CD4-positive, alpha-beta T cell treated with Interleukin-4 for 1 hour (primary cell): ENCODE measurements around the gene DDX20.

Experiments used
- DNase-seq, 2 donors: peaks; one replicate each; pipeline ENCODE4 v3.0.0-alpha.2; 2020 to 2022

DDX20 gene, protein sequence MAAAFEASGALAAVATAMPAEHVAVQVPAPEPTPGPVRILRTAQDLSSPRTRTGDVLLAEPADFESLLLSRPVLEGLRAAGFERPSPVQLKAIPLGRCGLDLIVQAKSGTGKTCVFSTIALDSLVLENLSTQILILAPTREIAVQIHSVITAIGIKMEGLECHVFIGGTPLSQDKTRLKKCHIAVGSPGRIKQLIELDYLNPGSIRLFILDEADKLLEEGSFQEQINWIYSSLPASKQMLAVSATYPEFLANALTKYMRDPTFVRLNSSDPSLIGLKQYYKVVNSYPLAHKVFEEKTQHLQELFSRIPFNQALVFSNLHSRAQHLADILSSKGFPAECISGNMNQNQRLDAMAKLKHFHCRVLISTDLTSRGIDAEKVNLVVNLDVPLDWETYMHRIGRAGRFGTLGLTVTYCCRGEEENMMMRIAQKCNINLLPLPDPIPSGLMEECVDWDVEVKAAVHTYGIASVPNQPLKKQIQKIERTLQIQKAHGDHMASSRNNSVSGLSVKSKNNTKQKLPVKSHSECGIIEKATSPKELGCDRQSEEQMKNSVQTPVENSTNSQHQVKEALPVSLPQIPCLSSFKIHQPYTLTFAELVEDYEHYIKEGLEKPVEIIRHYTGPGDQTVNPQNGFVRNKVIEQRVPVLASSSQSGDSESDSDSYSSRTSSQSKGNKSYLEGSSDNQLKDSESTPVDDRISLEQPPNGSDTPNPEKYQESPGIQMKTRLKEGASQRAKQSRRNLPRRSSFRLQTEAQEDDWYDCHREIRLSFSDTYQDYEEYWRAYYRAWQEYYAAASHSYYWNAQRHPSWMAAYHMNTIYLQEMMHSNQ

DNA sequence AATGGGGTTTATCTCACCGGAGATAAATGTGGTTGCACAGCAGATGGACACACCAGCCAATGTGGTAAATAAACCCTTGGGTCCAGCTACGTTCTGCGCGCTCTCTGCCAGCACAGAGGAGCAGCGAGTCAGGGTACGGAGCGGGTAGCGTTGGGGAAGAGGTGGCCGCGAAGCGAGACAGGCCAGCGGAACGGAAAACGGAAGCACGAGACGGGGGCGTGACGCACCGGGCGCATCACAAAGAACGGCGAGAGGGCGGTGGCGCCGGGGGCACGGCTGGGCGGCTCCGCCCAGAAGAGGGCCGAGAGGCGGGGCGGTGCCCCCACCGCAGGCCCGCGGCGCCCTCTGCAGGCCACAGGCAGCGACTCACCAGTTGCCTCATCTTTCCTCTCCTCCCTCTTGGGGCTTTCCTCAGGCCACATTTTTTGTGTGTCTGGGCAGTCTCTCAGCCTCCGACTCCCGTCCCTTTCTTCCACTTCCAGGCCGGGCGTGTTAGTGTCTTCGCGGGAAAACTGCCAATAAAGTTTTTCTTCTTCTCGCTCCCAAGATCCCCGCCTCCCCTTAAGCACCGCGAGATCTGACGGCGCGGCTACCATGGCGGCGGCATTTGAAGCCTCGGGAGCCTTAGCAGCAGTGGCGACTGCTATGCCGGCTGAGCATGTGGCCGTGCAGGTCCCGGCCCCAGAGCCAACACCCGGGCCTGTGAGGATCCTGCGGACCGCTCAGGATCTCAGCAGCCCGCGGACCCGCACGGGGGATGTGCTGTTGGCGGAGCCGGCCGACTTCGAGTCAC, at the start of gene DDX20:
Gene DDX20 (plus strand): TSS at position 571 of the 793 bp plus-strand sequence. CDS start 24 bp downstream, at position 595.
- peak; percentile 93 to 94 for DNase-seq

DNA sequence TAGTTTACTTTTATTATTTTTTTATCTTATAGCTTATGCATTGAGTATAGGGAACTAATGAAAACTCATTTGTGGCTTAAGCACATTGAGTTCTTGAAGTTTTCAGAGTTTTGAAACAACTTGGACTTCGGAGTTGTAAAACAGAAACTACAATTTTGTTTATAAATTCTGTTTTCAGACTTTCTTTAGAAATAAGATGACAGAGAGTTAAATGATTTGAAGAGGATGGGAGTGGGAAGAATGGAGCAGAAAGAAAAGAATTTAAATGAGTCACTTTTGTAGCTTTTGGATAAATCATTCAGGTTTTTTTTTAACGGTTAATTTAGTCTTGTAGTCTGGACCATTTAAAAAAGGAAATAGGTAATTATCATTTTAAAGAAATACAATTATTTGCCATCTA, 48.8 kb upstream of the DDX20 start:
- no peak for DNase-seq

- no peak for DNase-seq
These were observed 47.8 kb upstream of the DDX20 start for GRCh38 chr1:111707906-111708305.

GRCh38 chr1:111709986-111710385, 45.7 kb upstream of the DDX20 start:
- DNase-seq: no peak

GRCh38 chr1:111716333-111716732, 39.4 kb upstream of the DDX20 start:
- DNase-seq: no peak

- no peak for DNase-seq
These were observed 38.3 kb upstream of the DDX20 start for GRCh38 chr1:111717450-111717849.

DNA sequence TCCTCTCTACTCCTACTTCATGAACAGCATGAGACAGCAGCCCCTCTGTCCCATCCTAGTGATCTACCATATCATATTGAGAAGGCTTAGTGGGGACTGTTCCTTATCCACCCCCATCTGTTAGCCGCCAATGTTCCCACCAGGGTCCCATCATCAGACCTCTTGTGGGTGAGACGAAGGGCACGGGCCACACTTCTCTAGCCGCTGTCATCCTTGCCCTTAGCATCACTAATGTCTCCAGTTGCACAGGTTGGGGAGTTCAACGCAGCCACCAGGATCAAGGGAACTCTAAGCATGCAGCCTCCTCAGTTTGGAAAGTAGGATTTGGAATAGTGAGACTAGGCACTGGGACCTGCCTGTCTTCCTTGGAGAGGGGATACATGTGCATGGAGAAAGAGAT, 36.6 kb upstream of the DDX20 start:
- DNase-seq: no peak

DNA sequence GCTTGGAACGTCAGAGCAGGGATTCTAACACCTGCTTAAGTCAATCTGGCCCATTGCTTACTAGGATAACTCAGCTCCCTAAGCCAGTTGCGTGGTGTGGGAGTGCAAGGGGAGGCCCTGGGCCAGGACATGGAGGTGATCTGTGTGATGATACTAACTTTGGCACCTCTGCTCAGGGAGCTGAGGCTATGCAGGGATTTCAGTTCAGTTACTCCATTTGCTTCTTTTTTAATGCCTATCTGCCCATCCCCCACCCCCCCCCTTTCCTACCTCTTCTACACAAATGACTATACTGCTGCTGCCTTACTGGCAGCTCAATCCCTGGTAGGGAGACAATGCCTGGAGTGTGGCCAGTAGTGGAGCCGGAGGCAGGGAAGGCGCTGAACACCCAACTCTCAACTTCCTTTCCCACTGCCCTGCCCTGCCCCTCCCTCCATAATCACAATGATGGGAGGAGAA, 36.0 kb upstream of the DDX20 start:
- no peak for DNase-seq

- DNase-seq: no peak
These were observed 35.3 kb upstream of the DDX20 start for GRCh38 chr1:111720274-111720976.

DNA sequence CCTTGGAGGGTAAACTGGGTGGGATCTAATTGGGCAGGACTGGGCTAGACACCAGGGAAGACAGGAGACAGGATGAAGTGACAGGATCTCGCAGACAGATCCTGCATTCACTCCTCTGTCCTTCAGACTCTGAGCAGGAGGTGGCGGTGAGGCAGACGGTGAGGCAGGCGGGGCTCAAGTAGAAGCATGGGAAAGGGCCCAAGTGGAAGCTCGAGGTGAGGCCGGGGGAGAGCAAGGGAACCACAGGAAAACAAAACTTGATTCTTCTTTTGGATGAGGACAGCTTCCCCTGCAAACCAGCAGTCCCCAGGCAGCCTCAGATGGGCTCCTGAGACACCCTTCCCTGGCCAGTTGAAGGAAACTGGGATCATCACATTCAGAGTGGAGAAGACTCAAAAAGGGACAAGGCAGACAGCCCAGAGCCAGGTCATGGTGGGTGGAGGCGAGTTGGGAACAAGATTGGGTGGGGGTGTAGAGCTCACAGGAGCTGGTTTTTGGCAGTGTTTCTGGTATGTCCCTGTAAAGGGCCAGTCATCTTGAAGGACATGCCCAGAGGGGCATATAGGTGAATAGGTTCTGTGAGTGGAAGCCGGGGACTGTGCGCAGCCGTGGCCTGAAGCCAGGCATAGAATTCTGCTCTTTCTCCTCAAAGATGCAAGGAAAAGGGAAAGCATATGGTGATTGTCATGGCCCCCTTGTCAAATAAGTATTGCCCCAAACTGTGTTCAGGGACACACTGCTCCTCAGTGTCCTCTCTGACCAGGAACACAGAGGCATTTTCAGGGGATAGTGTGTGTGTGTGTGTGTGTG, 34.5 kb upstream of the DDX20 start:
- no peak for DNase-seq

DNA sequence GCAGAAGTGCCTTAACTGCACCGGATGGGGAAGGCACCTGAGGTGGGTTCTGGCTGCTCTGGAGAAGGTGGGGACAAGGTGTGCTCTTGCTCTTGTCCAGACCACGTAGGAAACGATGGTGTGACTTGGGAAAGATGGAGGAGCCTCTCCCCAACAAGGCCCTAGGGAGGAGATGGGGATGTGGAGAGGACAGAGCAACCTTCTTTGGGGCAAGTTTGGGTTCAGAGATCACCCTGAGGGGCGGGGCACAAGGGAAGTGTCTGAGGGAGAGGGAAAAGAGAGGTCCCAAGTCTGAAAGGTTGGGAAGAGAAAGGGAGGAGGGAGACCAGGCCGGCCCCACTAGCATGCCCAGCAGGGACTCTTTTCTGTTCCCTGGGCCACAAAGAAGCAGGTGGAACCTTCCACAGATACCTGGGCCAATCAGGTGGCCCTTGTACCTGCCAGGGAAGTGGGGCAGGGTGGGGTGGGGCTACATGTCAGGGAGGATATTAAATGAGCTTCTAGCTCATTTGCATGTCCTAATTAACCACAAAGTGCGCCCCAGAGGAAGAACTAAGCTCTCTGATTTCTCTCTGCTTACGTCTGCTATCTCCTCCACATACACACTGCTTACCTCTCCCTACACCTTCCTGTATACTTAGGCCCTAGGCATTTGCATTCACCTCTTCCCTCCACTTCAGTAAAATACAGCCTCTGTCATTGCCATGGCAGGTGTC, 32.5 kb upstream of the DDX20 start:
- peak in 1 of 2 donors; percentile 54 for DNase-seq

GRCh38 chr1:111723871-111724270, 31.8 kb upstream of the DDX20 start:
- no peak for DNase-seq

GRCh38 chr1:111725192-111725591, 30.5 kb upstream of the DDX20 start:
- DNase-seq: no peak

DNA sequence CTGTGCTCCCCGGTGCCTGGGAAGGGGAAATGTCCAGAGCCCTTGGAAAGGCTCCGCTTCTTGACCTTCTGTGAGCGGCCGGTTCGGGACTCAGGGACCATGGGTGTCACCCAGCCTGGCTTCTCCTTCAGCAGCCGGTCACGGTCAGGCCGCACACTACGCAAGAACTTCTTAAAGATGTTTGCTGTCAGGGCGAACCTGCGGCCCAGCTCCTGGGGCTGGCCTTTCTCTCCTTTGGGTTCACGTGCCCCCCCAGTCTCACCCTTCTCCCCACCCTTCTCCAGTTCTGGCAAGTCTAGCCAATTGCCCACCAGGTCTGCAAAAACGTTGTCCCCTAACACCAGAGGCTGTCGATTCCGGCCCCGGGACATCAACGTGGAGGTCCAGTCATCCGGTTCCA, 28.6 kb upstream of the DDX20 start:
- DNase-seq: no peak

- DNase-seq: no peak
These were observed 26.3 kb upstream of the DDX20 start for GRCh38 chr1:111729271-111729921.

GRCh38 chr1:111729946-111730681, 25.6 kb upstream of the DDX20 start:
- DNase-seq: no peak

GRCh38 chr1:111730706-111731105, 25.0 kb upstream of the DDX20 start:
- no peak for DNase-seq

DNA sequence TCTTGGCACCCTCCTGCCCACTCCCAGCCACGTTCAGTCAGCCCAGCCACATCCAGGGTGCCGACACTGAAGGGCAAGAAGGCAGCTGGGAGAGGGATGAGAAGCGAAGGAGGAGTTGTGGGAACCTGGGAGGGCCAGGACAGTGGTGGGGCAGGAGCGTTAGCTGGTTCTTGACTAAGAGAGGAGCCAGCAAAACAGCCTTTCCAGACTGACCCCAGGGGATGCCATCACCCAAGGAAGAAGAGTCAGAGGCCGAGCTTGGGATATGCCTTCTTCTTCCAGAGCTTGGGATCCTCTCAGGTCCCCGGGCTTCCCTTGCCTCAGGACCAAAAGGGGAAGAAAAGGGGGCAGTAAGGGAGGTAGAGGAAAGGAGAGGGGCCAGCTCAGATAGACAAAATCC, 23.7 kb upstream of the DDX20 start:
- DNase-seq: no peak

DNA sequence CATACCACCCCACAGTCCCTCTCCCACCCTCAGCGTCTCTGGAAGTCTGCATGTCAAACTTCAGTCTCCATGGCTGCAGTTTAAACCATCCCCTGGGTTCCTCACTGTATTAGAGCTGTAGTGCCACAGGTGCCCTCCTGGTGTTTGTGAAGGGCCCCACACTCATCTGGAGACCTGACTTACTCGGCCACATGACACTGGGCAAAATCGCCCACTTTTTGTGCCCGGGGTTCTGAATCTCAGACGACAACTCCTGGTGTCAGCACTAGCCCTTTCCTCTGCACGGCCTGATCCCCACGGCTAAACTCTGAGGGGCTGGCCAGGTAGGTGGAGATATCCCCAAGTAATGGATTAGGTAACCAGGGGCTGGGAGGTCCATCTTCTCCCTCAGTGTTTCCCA, 23.0 kb upstream of the DDX20 start:
- no peak for DNase-seq
